HCT116 (cell line): Measurements from ENCODE around the gene LMBRD2. TPM values are rescaled to one million over a fixed set of nuclear protein-coding genes. Genes with fewer than 3 reads are reported as not detected.

Experiments
- ATAC-seq: fragments of 200-7000 bp; cut with Tn5 transposase; 2 replicates; pipeline ENCODE4 v1.9.1; 2020; ENCODE audit warnings: mild to moderate bottlenecking, moderate library complexity
- Bru-seq: library from RNA; stranded (reverse); fragments of 400-500 nt; gene quantifications from one replicate; lab custom pipeline; 2021; lab: Mats Ljungman, UMichigan
- BruChase-seq, 2 experiments: library from RNA; stranded (reverse); fragments of 400-500 nt; gene quantifications; one replicate each; lab custom pipeline; 2021; lab: Mats Ljungman, UMichigan
- BruUV-seq: library from RNA; stranded (reverse); fragments of 400-500 nt; replicated peaks from 2 replicates; lab custom pipeline; 2021; lab: Mats Ljungman, UMichigan
- CTCF ChIA-PET: fragments of 300-600 bp; sonication (Branson Sonifier 250); formaldehyde crosslinking; loops from one replicate; lab custom pipeline; 2021; ENCODE audit warnings: antibody characterized with exemption; lab: Charles Lee
- POLR2A ChIA-PET: fragments of 300-600, 350-600 bp; sonication (Branson Sonifier 250); formaldehyde crosslinking; loops from one replicate; lab custom pipeline; 2021; ENCODE audit warnings: antibody characterized with exemption; lab: Charles Lee
- RAD21 ChIA-PET, 2 experiments: fragments of 300-600 bp; sonication (Branson Sonifier 250); formaldehyde crosslinking; loops; one replicate each; lab custom pipeline; 2023; ENCODE audit warnings: low total read pairs in 2 of 2; ENCODE audit not compliant: uncharacterized antibody in 2 of 2, unreplicated experiment in 2 of 2, low non-redundant PET in 1 of 2; lab: Charles Lee
- DNase-seq: peaks from one replicate; pipeline ENCODE4 v3.0.0-alpha.2; 2010; ENCODE audit warnings: low read depth, low spot score
- H2AFZ ChIP-seq: fragments of 200-600 bp; shearing (Covaris generic), sonication (generic); 2 replicates; pipeline ENCODE4 v1.6.1; 2017; ENCODE audit warnings: low read depth, mixed run types, mixed read lengths, antibody characterized with exemption, low read length; ENCODE audit not compliant: poor library complexity, severe bottlenecking
- H3K27ac ChIP-seq: 2 replicates; pipeline ENCODE4 v1.5.1; 2012; ENCODE audit warnings: low read depth, low read length
- H3K27me3 ChIP-seq: fragments of 200-600 bp; sonication (generic); 2 replicates; pipeline ENCODE4 v1.6.1; 2016; ENCODE audit warnings: mixed run types, low read length, mixed read lengths; ENCODE audit not compliant: insufficient read depth
- H3K36me3 ChIP-seq, 2 experiments: fragments of 200-500 bp in 1 of 2; fragments of 200-600 bp in 1 of 2; sonication (Bioruptor generic) in 1 of 2; sonication (generic) in 1 of 2; 2 replicates each; pipeline versions ENCODE4 v1.5.1 to v1.6.1; 2014 to 2016; ENCODE audit warnings: low read length in 2 of 2, inconsistent platforms in 1 of 2, mixed read lengths in 1 of 2, mixed run types in 1 of 2; ENCODE audit not compliant: insufficient read depth in 2 of 2, control insufficient read depth in 1 of 2
- H3K4me1 ChIP-seq, 2 experiments: fragments of 200-600 bp in 1 of 2; sonication (generic) in 1 of 2; 2 replicates each; pipeline versions ENCODE4 v1.5.1 to v1.6.1; 2012 to 2017; ENCODE audit warnings: low read length in 2 of 2, inconsistent platforms in 1 of 2, mild to moderate bottlenecking in 1 of 2, mixed read lengths in 1 of 2, mixed run types in 1 of 2, moderate library complexity in 1 of 2; ENCODE audit not compliant: insufficient read depth in 2 of 2, control insufficient read depth in 1 of 2
- H3K4me2 ChIP-seq: fragments of 200-600 bp; sonication (generic); 2 replicates; pipeline ENCODE4 v1.6.1; 2017; ENCODE audit warnings: mixed run types, low read length, mixed read lengths
- H3K4me3 ChIP-seq, 2 experiments: fragments of 200-600 bp in 1 of 2; sonication (generic) in 1 of 2; replicated peaks in 1 of 2; 2 replicates each; pipeline ENCODE4 v1.5.1; 2011 to 2016; ENCODE audit warnings: low read length in 2 of 2, control low read depth in 1 of 2, low read depth in 1 of 2, mild to moderate bottlenecking in 1 of 2, mixed read lengths in 1 of 2, mixed run types in 1 of 2
- H3K79me2 ChIP-seq: fragments of 200-600 bp; sonication (generic); 2 replicates; pipeline ENCODE4 v1.6.1; 2017; ENCODE audit warnings: mild to moderate bottlenecking, mixed run types, low read length, moderate library complexity, mixed read lengths; ENCODE audit not compliant: insufficient read depth
- H3K9ac ChIP-seq: fragments of 200-600 bp; sonication (generic); 2 replicates; pipeline ENCODE4 v1.6.1; 2016; ENCODE audit warnings: low read length, mixed read lengths
- H3K9me2 ChIP-seq: fragments of 200-600 bp; sonication (generic), shearing (Covaris generic); 2 replicates; pipeline ENCODE4 v1.6.1; 2017; ENCODE audit warnings: mixed run types, mild to moderate bottlenecking, moderate library complexity; ENCODE audit not compliant: insufficient read depth
- H3K9me3 ChIP-seq, 2 experiments: fragments of 200-500 bp in 1 of 2; fragments of 200-600 bp in 1 of 2; sonication (Bioruptor generic) in 1 of 2; sonication (generic) in 1 of 2; 2 replicates each; pipeline ENCODE4 v1.6.1; 2014 to 2017; ENCODE audit warnings: low read length in 2 of 2, mixed read lengths in 2 of 2, inconsistent platforms in 1 of 2, low read depth in 1 of 2, mild to moderate bottlenecking in 1 of 2, mixed run types in 1 of 2, moderate library complexity in 1 of 2; ENCODE audit not compliant: control insufficient read depth in 1 of 2, insufficient read depth in 1 of 2
- H4K20me1 ChIP-seq: fragments of 200-600 bp; sonication (generic), shearing (Covaris generic); 2 replicates; pipeline ENCODE4 v1.6.1; 2017; ENCODE audit warnings: mixed run types, mild to moderate bottlenecking, moderate library complexity; ENCODE audit not compliant: insufficient read depth
- ATF3 ChIP-seq: IDR thresholded peaks from 2 replicates; pipeline ENCODE4 v1.6.1; 2012
- CBX3 ChIP-seq: IDR thresholded peaks from 2 replicates; pipeline ENCODE4 v1.6.1; 2012; ENCODE audit warnings: low read depth
- CTCF ChIP-seq, 3 experiments: fragments of 200-600 bp in 1 of 3; sonication (generic) in 1 of 3; IDR thresholded peaks in 2 of 3; conservative IDR thresholded peaks in 1 of 3; 2 replicates each; pipeline ENCODE4 v1.5.1; 2012 to 2017; ENCODE audit warnings: low read depth in 2 of 3, low read length in 2 of 3, antibody characterized with exemption in 1 of 3, borderline replicate concordance in 1 of 3, control low read depth in 1 of 3, mild to moderate bottlenecking in 1 of 3, mixed read lengths in 1 of 3, mixed run types in 1 of 3, moderate library complexity in 1 of 3; ENCODE audit not compliant: insufficient read depth in 1 of 3
- EGR1 ChIP-seq: IDR thresholded peaks from 2 replicates; pipeline ENCODE4 v1.6.1; 2012; ENCODE audit warnings: low read depth
- ELF1 ChIP-seq: IDR thresholded peaks from 2 replicates; pipeline ENCODE4 v1.6.1; 2012; ENCODE audit warnings: low read depth, borderline replicate concordance
- EZH2 ChIP-seq: fragments of 200-600 bp; sonication (generic); IDR thresholded peaks from 2 replicates; pipeline ENCODE4 v1.6.1; 2017; ENCODE audit warnings: antibody characterized with exemption, mixed run types
- EZH2phosphoT487 ChIP-seq: fragments of 200-600 bp; IDR thresholded peaks from 2 replicates; pipeline ENCODE4 v1.6.1; 2018; ENCODE audit warnings: antibody characterized with exemption, borderline replicate concordance
- FOSL1 ChIP-seq: IDR thresholded peaks from 2 replicates; pipeline ENCODE4 v1.6.1; 2012; ENCODE audit warnings: low read depth
- JUND ChIP-seq: IDR thresholded peaks from 2 replicates; pipeline ENCODE4 v1.6.1; 2012
- MAX ChIP-seq: IDR thresholded peaks from 2 replicates; pipeline ENCODE4 v1.6.1; 2012
- POLR2A ChIP-seq: IDR thresholded peaks from 2 replicates; pipeline ENCODE4 v1.7.0; 2011; ENCODE audit warnings: borderline replicate concordance; ENCODE audit not compliant: insufficient read depth, insufficient read length; ENCODE audit errors: extremely low read depth
- POLR2AphosphoS5 ChIP-seq: IDR thresholded peaks from 2 replicates; pipeline ENCODE4 v1.6.1; 2011; ENCODE audit warnings: mild to moderate bottlenecking, low read depth, low read length, moderate library complexity
- RAD21 ChIP-seq: IDR thresholded peaks from 2 replicates; pipeline ENCODE4 v1.6.1; 2012; ENCODE audit warnings: low read depth, mild to moderate bottlenecking
- REST ChIP-seq: IDR thresholded peaks from 2 replicates; pipeline ENCODE4 v1.6.1; 2012; ENCODE audit warnings: low read depth
- SP1 ChIP-seq: IDR thresholded peaks from 2 replicates; pipeline ENCODE4 v1.6.1; 2012; ENCODE audit warnings: low read depth
- SRF ChIP-seq: IDR thresholded peaks from 2 replicates; pipeline ENCODE4 v1.6.1; 2012; ENCODE audit warnings: low read depth
- TCF7L2 ChIP-seq: IDR thresholded peaks from 2 replicates; pipeline ENCODE4 v1.7.0; 2011; ENCODE audit warnings: borderline replicate concordance, inconsistent platforms; ENCODE audit not compliant: insufficient read depth, insufficient read length; ENCODE audit errors: extremely low read depth
- ZFX ChIP-seq: fragments of 450-650 bp; IDR thresholded peaks from 2 replicates; pipeline ENCODE4 v1.6.1; 2017
- ZNF274 ChIP-seq: fragments of 200-500 bp; sonication (Bioruptor generic); IDR thresholded peaks from 2 replicates; pipeline ENCODE4 v1.6.1; 2014; ENCODE audit warnings: mild to moderate bottlenecking, low read depth, low read length, inconsistent platforms
- intact Hi-C: fragments of 100-400 bp; cut with micrococcal nuclease; formaldehyde crosslinking; loops from 2 replicates; pipeline ENCODE4 v1.10.0; 2022
- long read RNA-seq: library from polyadenylated mRNA; unstranded; transcript quantifications from one replicate; pipeline ENCODE4 v2.0.0, GENCODE V29; 2021; ENCODE audit not compliant: unreplicated experiment
- polyA plus RNA-seq: library from polyadenylated mRNA; unstranded; fragments of >200 nt; gene quantifications from 2 replicates; pipeline ENCODE4 v1.2.1, GENCODE V29; 2012; ENCODE audit warnings: missing spikeins
- total RNA-seq: library from RNA; stranded (reverse); gene quantifications from one replicate; pipeline ENCODE4 v1.2.1, GENCODE V29; 2021; ENCODE audit not compliant: unreplicated experiment

The LMBRD2 gene
- total RNA-seq (1.1 TPM), Bru-seq, nascent RNA (percentile 49 among the genes with signal in this experiment), BruChase-seq, experiment 1, labeled RNA remaining after a 6-hour chase (percentile 43 among the genes with signal in this experiment), BruChase-seq, experiment 2, labeled RNA remaining after a 2-hour chase (percentile 52 among the genes with signal in this experiment)
- 0.20 and 0.25 TPM in 2 replicates for polyA plus RNA-seq
- long read RNA-seq, partial matches to known transcripts, result 0 of 1 reads
- long read RNA-seq, other reads (novel, unspliced or antisense), result 1 of 1 reads

- H3K4me2 ChIP-seq, result peak within 1 kb of the TSS; percentile 79
- no peak within 1 kb of the TSS for H2AFZ ChIP-seq
- no peaks in the 10 kb centered on the region for H3K9me2 ChIP-seq
- peaks cover 6 to 12% of the 10 kb centered on the region in 2 experiments; a peak in 3 of 4 replicates for H3K4me1 ChIP-seq
- DNase-seq (peak; percentile 92), ATAC-seq (peak; percentile 98)
- H3K27ac ChIP-seq, result peak within 1 kb of the TSS; percentile 27
- ChIA-PET POLR2A (no interaction called here), RAD21 (no interaction called here), CTCF (interaction anchor here (1.0 to 2.5 kb wide), 4 partner anchors 27 to 544 kb away, joined by 3 to 13 read pairs (median 7); no protein-coding TSS in a partner anchor)
- H4K20me1 ChIP-seq, result no peaks in the 10 kb centered on the region
- intact Hi-C loops, result loop anchor here (5.0 kb wide), 1 partner anchor 91 kb away; the partner anchor contains the start of gene NADK2
- peaks cover 47% of the 10 kb centered on the region for H3K79me2 ChIP-seq
- no peaks in the 10 kb centered on the region for H3K9me3 ChIP-seq
- no peaks in the 10 kb centered on the region for H3K27me3 ChIP-seq
- peak within 1 kb of the TSS; percentile 83 for H3K9ac ChIP-seq
- peaks cover 18 to 19% of the 10 kb centered on the region in 2 experiments; a peak in 2 of 4 replicates for H3K36me3 ChIP-seq
- peak within 1 kb of the TSS; percentile 73 to 81 for H3K4me3 ChIP-seq
- BruUV-seq, result TSS peak; percentile 51
- TF ChIP-seq POLR2A (peak; percentile 89), JUND (no peak), MAX (peak; percentile 72; the same call in 1 of the 2 replicates), RAD21 (no peak), EZH2phosphoT487 (no peak), ZFX (peak; percentile 84; the same call in 1 of the 2 replicates), TCF7L2 (peak; percentile 32), REST (no peak), SP1 (peak; percentile 60), ELF1 (peak; percentile 93), FOSL1 (no peak), ATF3 (no peak), SRF (peak; percentile 41; the same call in 1 of the 2 replicates), CTCF (IDR thresholded peaks at IDR 0.05 in 2 of 3, conservative IDR thresholded peaks at IDR 0.05 in 1 of 3; ENCODE audit: borderline replicate concordance in 1 of 3, insufficient read depth in 1 of 3, low read depth in 2 of 3, low read length in 2 of 3) (no peak), ZNF274 (no peak), CBX3 (peak; percentile 62), POLR2AphosphoS5 (peak; percentile 85), EGR1 (0 out of 2 replicates have a peak, but pooled peaks have one; percentile 45), EZH2 (no peak)
Measured at GRCh38 chr5:36151434-36152323, at the start of gene LMBRD2, which contains the start of gene SKP2. Gene LMBRD2 (minus strand): TSS chr5:36151887. CDS start chr5:36143349, 8,538 bp downstream. Gene SKP2 (plus strand): TSS chr5:36152111. CDS start chr5:36152263, 152 bp downstream.
